ENCODE data around the gene ANKMY1. TPM values are rescaled to one million over a fixed set of nuclear protein-coding genes. Genes with fewer than 3 reads are reported as not detected.

ANKMY1 gene
- total and polyA plus RNA-seq, 2 of the 13 experiments (the other 11 are each of a cell fraction or from before 2014, with no cell fraction given): 11.7 to 18.8 TPM

- TF ChIP-seq CENPT (CRISPR knock-in tag; IDR thresholded peaks at IDR 0.05; ENCODE audit: low read depth) (no peak), SMYD3 (CRISPR knock-in tag; IDR thresholded peaks at IDR 0.05) (no peak), ZNF124 (CRISPR knock-in tag; IDR thresholded peaks at IDR 0.05) (no peak; the same call in 1 of the 2 replicates), KLF15 (CRISPR knock-in tag; IDR thresholded peaks at IDR 0.05; ENCODE audit: borderline replicate concordance) (no peak), NR0B2 (CRISPR knock-in tag; IDR thresholded peaks at IDR 0.05) (no peak; the same call in 1 of the 2 replicates), ZNF318 (CRISPR knock-in tag; IDR thresholded peaks at IDR 0.05) (no peak), SIX4 (CRISPR knock-in tag; IDR thresholded peaks at IDR 0.05) (no peak), HNRNPL (IDR thresholded peaks at IDR 0.05; ENCODE audit: low read depth, low read length) (0 out of 2 replicates have a peak, but pooled peaks have one; percentile 50), ZNF232 (CRISPR knock-in tag; IDR thresholded peaks at IDR 0.05; ENCODE audit: borderline replicate concordance) (no peak), PCBP1 (IDR thresholded peaks at IDR 0.05; ENCODE audit: borderline replicate concordance, low read depth, low read length) (no peak), GMEB2 (CRISPR knock-in tag; IDR thresholded peaks at IDR 0.05; ENCODE audit: low read depth) (no peak), ZNF513 (CRISPR knock-in tag; conservative IDR thresholded peaks at IDR 0.05) (no peak), BORCS8-MEF2B (CRISPR knock-in tag; IDR thresholded peaks at IDR 0.05) (no peak), MXD1 (CRISPR knock-in tag; IDR thresholded peaks at IDR 0.05) (no peak)
These were observed 29.4 kb upstream of the ANKMY1 start (continued) for GRCh38 chr2:240586919-240587800.

All from HepG2 (cell line).